ENCODE measurements around the gene FIGNL1. TPM values are rescaled to one million over a fixed set of nuclear protein-coding genes. Genes with fewer than 3 reads are reported as not detected.
A peak's percentile ranks its signal among the peaks of the same experiment; 100 is the strongest.

The FIGNL1 gene
- polyA plus RNA-seq, 6 donors from 2014 or later: 4.8 to 26.2 (median 18.2) TPM

DNA sequence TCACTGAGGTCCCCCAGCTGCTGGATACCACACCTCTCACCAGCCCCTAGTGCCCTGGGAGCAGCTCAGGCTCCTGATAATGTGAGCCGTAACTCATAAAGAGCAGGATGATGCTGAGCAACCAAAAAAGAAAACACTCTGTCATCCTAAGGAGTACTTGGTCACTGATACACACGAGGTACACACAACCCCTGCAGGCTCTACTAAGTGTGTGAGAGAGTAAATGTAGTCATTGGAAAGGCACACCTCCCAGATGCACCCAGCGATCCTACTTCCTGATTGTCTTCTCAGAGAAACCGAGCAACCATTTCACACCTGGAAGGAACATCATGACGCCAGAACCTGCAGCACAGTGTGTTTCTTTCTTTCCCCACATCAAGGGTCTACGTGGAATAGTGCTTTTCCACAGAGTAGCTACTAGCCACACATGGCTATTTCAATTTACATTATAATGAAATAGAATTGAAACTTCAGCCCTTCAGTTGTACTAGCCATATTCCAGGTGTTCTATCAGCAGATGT, 34.2 kb downstream of the FIGNL1 start:
- Mint-ChIP-seq H3K36me3 (no peaks in the 10 kb centered on the region), H3K9me3 (no peaks in the 10 kb centered on the region), H3K27ac (peak overlapping the region in 5 of 6 donors; percentile 47 to 97 (median 88)), H3K27me3 (no peaks in the 10 kb centered on the region), H3K4me1 (peaks cover 62 to 72% (median 71%) of the 10 kb centered on the region in 3 donors), H3K4me3 (peak overlapping the region in 6 of 8 donors; percentile 56 to 89 (median 82))
- ATAC-seq (ENCODE audit: low read depth in 2 of 2) (no peak), DNase-seq (no peak)

DNA sequence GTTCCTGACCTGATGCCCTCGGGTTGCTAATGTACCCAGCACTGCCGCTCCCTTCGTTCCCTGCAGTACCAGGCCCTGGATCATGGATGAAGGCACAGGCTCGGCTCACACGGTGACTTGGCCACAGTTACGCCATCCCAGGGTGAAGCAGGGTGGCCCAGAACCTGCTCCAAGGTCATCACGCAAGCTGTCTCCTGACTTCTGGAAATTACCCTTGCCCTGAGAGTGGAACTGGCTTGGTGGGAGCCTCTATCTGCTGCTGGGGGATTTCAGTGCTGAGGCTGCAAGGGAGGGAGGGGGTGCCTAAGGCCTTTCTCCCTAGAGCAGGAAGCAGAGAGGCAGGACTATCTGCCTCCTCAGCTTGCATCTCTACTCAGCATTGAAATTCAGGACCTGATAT, 36.6 kb downstream of the FIGNL1 start:
- Mint-ChIP-seq H3K4me3 (peak overlapping the region in 6 of 8 donors; percentile 37 to 89 (median 76)), H3K27me3 (no peaks in the 10 kb centered on the region), H3K36me3 (no peaks in the 10 kb centered on the region), H3K27ac (peak overlapping the region; percentile 64 to 98 (median 84)), H3K4me1 (peaks cover 85 to 95% (median 94%) of the 10 kb centered on the region in 3 donors), H3K9me3 (no peaks in the 10 kb centered on the region)
- ATAC-seq (ENCODE audit: low read depth in 2 of 2) (no peak), DNase-seq (no peak)

DNA sequence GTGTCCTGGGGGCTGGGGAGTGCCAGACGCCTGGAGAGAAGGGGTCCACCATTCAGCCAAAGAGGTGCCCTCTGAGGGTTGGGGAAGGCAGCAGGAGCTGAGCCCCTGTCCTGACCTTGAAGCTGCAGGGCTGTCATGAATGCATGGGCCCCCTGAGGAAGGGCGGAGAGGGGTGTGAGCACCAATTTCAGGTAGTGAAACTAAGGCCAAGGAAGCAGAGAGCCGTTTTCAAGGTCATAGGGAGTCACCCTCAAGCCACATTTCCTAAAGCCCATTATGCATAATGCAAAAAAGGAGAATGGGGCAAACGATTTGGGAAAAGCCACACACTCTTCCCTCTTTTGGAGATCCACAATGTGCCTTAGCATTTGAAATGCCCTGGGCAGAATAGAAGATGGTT, 37.2 kb downstream of the FIGNL1 start:
- H3K36me3 Mint-ChIP-seq: no peaks in the 10 kb centered on the region
- ATAC-seq (ENCODE audit: low read depth in 2 of 2) (peak; percentile 11 to 25), DNase-seq (peak; percentile 63)
- no peaks in the 10 kb centered on the region for H3K9me3 Mint-ChIP-seq
- H3K27me3 Mint-ChIP-seq: no peaks in the 10 kb centered on the region
- H3K4me3 Mint-ChIP-seq: peak overlapping the region; percentile 16 to 90 (median 76)
- peaks cover 88 to 98% (median 96%) of the 10 kb centered on the region in 3 donors for H3K4me1 Mint-ChIP-seq
- H3K27ac Mint-ChIP-seq: peak overlapping the region; percentile 88 to 98 (median 98)

DNA sequence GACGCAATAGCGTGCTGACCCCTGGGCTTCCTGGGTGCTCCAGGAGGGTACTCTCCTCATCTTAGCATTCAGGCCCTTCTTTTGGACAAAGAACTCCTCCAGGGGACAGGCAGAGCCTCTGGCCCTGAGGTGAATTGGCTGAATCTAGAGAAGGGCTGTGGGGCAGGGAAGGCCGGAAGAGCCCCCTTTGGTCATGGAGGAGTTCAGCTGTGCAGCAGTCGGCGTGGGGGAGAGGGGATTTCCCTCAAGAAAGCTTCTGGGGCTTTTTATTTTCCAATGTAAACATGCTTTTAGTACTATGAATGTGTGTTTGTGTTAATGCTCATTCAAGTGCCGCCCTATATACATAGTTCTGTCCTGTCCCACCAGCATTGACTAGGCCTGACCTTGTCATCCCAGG, 38.8 kb downstream of the FIGNL1 start:
- no peaks in the 10 kb centered on the region for H3K36me3 Mint-ChIP-seq
- no peaks in the 10 kb centered on the region for H3K9me3 Mint-ChIP-seq
- ATAC-seq (ENCODE audit: low read depth in 2 of 2) (peak; percentile 29 to 33), DNase-seq (peak; percentile 44)
- H3K27me3 Mint-ChIP-seq: no peaks in the 10 kb centered on the region
- H3K4me1 Mint-ChIP-seq: peaks cover 92 to 98% (median 96%) of the 10 kb centered on the region in 3 donors
- H3K27ac Mint-ChIP-seq: peak overlapping the region; percentile 94 to 99 (median 98)
- H3K4me3 Mint-ChIP-seq: peak overlapping the region; percentile 57 to 90 (median 76)

DNA sequence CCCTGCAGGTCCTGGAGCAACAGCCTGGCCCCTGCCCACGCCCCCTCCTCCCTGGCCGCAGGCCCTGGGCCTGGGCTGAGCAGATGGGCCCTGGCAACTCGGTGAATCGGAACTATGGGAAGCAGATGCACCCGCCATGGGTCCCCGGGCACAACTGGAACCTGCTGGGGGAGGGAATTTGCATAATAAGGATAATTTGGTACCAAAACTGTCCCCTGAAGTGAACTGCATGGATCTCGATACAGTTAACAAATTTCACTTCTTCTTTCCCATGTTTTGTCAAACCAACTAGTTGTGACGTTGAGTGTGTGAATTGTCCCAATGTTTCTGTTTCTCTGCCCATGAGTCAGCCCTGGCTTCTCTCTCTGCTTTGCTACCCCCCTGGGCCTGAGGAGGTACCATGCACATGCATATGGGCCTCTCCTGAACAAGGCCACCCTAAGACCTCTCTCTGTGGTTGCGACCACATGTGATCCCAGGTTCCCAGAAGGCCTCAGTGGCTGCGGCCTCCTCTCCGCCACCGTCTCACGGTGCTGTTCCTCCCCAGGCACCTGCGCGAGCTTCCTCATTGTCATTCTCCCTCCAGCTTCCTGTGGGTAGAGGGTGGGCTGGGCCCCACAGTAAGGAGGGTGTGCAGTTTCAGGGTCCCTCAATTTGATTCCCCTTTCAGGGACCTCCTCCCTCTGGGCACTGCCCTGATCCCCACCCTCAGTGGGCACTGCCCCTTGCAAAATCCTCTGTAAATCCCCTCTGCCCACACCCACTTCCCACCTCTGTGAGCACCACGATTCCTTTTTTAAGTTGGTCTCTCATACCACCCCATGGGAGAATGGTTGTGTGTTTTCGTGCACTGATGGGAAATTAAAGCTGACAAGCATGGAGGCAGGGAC, 40.0 kb downstream of the FIGNL1 start:
- Mint-ChIP-seq H3K9me3 (no peaks in the 10 kb centered on the region), H3K4me1 (peaks cover 90 to 98% (median 97%) of the 10 kb centered on the region in 3 donors), H3K27me3 (no peaks in the 10 kb centered on the region), H3K27ac (peak overlapping the region; percentile 94 to 99 (median 98)), H3K36me3 (no peaks in the 10 kb centered on the region), H3K4me3 (peak overlapping the region; percentile 62 to 90 (median 81))
- DNase-seq: peak; percentile 76
- ATAC-seq (ENCODE audit: low read depth in 2 of 2): peak; percentile 68

DNA sequence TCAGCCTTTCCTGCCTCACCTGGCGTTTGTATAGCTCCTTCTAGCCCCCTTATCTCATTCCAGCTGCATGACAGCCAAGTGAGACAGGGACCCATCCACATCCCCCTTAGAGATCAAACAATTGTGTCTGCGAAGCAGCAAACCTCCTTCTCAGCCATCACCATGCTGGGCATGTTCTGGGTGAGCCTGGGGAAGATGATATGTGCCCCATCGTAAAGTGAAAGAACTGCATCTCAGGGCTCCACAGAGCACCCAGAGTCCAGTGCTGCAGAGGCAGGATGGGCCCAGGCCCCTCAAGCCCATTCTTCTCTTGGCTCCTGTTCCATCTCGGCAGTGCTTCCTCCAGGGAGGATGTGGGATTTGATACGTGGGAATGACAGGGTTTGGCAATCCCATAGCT, 43.2 kb downstream of the FIGNL1 start:
- no peaks in the 10 kb centered on the region for H3K27me3 Mint-ChIP-seq
- no peak for DNase-seq
- peak overlapping the region in 7 of 8 donors; percentile 16 to 90 (median 68) for H3K4me3 Mint-ChIP-seq
- H3K36me3 Mint-ChIP-seq: peaks cover 15 to 17% of the 10 kb centered on the region in 2 donors
- H3K9me3 Mint-ChIP-seq: no peaks in the 10 kb centered on the region
- H3K4me1 Mint-ChIP-seq: peaks cover 88 to 100% (median 91%) of the 10 kb centered on the region in 3 donors
- ATAC-seq (ENCODE audit: low read depth in 2 of 2): no peak
- H3K27ac Mint-ChIP-seq: peak overlapping the region; percentile 69 to 98 (median 96)

DNA sequence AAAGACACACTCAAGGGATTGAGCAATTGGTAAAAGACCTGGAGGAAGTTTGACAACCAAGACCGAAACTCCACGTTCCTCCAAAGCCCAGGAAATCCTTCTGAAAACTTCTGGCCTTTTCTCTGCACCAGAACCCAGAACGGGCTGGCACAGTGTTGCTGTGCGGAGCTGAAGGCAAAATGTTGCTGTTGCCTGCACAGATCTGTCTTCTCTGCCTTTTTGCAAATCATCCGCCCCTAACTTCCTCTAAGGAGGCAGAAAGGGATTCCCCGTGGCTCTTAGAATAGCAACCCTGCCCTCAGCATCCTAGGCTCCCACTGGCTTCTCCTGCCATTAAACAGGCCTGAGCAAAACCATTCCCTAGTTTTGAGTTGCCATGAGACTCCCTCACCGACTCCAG, 44.9 kb downstream of the FIGNL1 start:
- Mint-ChIP-seq H3K4me1 (peaks cover 80 to 97% (median 84%) of the 10 kb centered on the region in 3 donors), H3K27ac (peak overlapping the region; percentile 92 to 98 (median 95)), H3K36me3 (peaks cover 30 to 32% of the 10 kb centered on the region in 2 donors), H3K9me3 (no peaks in the 10 kb centered on the region), H3K4me3 (peak overlapping the region; percentile 60 to 90 (median 74)), H3K27me3 (no peaks in the 10 kb centered on the region)
- DNase-seq: no peak
- peak; percentile 37 to 41 for ATAC-seq (ENCODE audit: low read depth in 2 of 2)

DNA sequence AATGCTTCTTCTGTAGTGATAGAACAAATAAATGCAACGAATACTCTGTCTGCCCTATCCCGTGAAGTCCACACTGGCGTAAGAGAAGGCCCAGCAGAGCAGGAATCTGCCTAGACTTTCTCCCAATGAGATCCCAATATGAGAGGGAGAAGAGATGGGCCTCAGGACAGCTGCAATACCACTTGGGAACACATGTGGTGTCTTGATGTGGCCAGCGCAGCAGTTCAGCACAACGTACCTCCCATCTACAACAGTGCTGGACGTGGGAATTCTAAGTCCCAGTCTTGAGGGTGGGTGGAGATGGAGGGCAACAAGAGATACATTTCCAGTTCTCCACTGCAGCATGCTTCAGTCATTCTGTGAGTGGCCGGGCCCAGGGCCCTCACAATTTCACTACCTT, 45.8 kb downstream of the FIGNL1 start:
- DNase-seq: no peak
- no peak for ATAC-seq (ENCODE audit: low read depth in 2 of 2)
- no peaks in the 10 kb centered on the region for H3K27me3 Mint-ChIP-seq
- H3K4me1 Mint-ChIP-seq: peaks cover 75 to 91% (median 76%) of the 10 kb centered on the region in 3 donors
- no peaks in the 10 kb centered on the region for H3K9me3 Mint-ChIP-seq
- H3K4me3 Mint-ChIP-seq: peak overlapping the region in 6 of 8 donors; percentile 16 to 90 (median 58)
- H3K27ac Mint-ChIP-seq: peak overlapping the region in 5 of 6 donors; percentile 73 to 98 (median 96)
- peaks cover 32 to 35% of the 10 kb centered on the region in 2 donors for H3K36me3 Mint-ChIP-seq

DNA sequence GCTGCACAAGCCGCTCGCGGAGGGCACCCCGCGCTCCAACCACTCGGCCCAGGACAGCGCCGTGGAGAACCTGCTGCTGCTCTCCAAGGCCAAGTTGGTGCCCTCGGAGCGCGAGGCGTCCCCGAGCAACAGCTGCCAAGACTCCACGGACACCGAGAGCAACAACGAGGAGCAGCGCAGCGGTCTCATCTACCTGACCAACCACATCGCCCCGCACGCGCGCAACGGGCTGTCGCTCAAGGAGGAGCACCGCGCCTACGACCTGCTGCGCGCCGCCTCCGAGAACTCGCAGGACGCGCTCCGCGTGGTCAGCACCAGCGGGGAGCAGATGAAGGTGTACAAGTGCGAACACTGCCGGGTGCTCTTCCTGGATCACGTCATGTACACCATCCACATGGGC, 50.0 kb downstream of the FIGNL1 start:
- Mint-ChIP-seq H3K27ac (peak overlapping the region in 4 of 6 donors; percentile 12 to 94 (median 62)), H3K9me3 (peaks cover 0 to 10% (median 5%) of the 10 kb centered on the region in 7 donors), H3K36me3 (peaks cover 59 to 62% of the 10 kb centered on the region in 2 donors), H3K4me1 (peaks cover 63 to 83% (median 65%) of the 10 kb centered on the region in 3 donors), H3K4me3 (no peak overlapping the region), H3K27me3 (no peaks in the 10 kb centered on the region)
- DNase-seq (no peak), ATAC-seq (ENCODE audit: low read depth in 2 of 2) (no peak)

DNA sequence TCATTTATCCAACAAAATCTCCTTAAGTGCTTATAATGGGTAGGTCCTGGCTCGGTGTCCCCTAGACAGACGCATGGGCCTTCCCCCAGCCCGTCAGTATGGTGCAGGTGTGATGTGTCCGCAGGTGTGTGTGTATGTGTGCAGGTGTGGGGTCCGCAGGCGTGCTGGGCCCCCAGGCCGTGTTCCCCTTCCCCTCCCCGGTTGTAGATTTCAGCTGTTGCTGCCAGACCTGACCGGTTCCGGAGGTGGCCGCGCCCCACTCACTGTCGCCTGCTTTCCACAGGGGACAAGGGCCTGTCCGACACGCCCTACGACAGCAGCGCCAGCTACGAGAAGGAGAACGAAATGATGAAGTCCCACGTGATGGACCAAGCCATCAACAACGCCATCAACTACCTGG, 50.5 kb downstream of the FIGNL1 start:
- H3K36me3 Mint-ChIP-seq: peaks cover 59 to 62% of the 10 kb centered on the region in 2 donors

DNA sequence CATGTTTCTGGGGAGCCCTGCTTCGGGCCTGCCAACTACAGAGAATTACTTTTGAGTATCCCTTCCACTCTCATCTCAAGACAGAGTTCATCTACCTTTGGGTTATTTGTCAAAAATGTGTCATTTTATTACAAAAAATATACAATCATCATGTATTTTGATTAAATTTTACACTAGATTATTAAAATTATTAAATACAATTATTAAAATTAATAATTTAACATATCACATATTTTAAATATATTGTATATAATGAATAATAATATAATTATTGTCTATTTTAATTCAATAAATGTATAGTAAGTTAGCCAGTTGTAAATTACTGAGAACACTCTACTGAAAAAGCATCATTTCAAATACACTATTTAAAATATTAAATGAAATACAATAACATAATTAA, 50.9 kb downstream of the FIGNL1 start:
- Mint-ChIP-seq H3K27me3 (no peaks in the 10 kb centered on the region), H3K27ac (peak overlapping the region; percentile 24 to 97 (median 90)), H3K4me1 (peaks cover 57 to 79% (median 63%) of the 10 kb centered on the region in 3 donors), H3K36me3 (peaks cover 57 to 63% of the 10 kb centered on the region in 2 donors), H3K9me3 (peaks cover 0 to 10% (median 5%) of the 10 kb centered on the region in 7 donors), H3K4me3 (no peak overlapping the region)
- no peak for DNase-seq
- ATAC-seq (ENCODE audit: low read depth in 2 of 2): no peak

More for the DNA sequence above, 50.5 kb downstream of the FIGNL1 start:
- ATAC-seq (ENCODE audit: low read depth in 2 of 2): no peak
- Mint-ChIP-seq H3K4me1 (peaks cover 60 to 79% (median 63%) of the 10 kb centered on the region in 3 donors), H3K4me3 (peak overlapping the region in 1 of 8 donors; percentile 49), H3K27me3 (no peaks in the 10 kb centered on the region), H3K27ac (peak overlapping the region in 4 of 6 donors; percentile 74 to 94 (median 90)), H3K9me3 (peaks cover 0 to 10% (median 5%) of the 10 kb centered on the region in 7 donors)
- DNase-seq: no peak

DNA sequence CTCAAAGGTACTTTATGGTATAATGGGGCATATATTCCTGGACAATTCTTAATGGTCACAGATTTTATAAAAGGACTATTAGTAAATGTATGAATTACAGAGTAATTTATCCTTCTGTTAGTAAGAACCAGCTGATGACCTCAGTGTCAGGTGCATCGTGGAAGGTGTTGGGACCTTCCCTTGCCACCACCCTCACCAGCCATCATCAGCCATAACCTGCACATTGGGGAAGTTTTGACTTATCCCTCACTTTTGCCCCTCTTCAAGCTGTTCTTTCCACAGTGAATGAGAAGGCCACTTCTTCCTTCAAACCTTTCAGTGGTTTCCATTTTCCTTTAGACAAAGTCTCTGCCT, 52.2 kb downstream of the FIGNL1 start:
- DNase-seq (no peak), ATAC-seq (ENCODE audit: low read depth in 2 of 2) (no peak)
- Mint-ChIP-seq H3K27ac (peak overlapping the region; percentile 85 to 97 (median 95)), H3K4me1 (peaks cover 58 to 79% (median 63%) of the 10 kb centered on the region in 3 donors), H3K27me3 (no peaks in the 10 kb centered on the region), H3K36me3 (peaks cover 63 to 70% of the 10 kb centered on the region in 2 donors), H3K4me3 (peak overlapping the region in 7 of 8 donors; percentile 25 to 81 (median 71)), H3K9me3 (peaks cover 0 to 10% (median 5%) of the 10 kb centered on the region in 7 donors)

DNA sequence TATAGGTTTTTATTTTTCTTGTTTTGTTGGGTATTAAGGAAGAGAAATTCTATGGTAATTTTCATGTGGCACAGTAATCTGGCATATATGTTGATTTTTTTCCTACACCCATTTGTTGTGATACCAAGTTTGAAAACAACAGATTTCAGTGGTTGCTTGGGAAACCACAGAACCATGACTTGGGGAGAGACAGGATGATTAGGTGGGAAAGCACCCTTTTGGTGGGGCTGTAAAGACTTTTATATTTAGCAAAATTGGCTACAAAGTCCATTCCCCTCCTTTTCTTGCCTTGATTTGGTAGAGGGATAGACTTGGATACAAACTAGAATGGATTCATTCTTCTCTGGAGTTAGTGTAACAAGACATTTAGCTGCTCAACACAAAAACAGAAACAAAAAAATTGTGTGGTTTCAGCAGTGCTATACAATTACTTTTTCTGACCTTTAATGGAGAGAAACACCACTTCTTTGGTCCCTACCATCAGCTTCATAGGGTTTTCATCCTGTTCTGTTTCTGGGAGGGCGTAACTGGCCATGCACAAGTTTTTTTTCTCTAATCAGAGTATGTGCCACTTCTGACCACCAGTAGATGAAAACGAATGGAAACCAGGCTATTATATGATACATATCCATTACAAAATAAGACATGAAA, 52.7 kb downstream of the FIGNL1 start:
- no peak for DNase-seq
- Mint-ChIP-seq H3K27ac (peak overlapping the region; percentile 85 to 97 (median 95)), H3K4me1 (peaks cover 59 to 79% (median 68%) of the 10 kb centered on the region in 3 donors), H3K9me3 (peaks cover 0 to 10% (median 5%) of the 10 kb centered on the region in 7 donors), H3K4me3 (peak overlapping the region in 7 of 8 donors; percentile 71 to 81 (median 73)), H3K27me3 (no peaks in the 10 kb centered on the region), H3K36me3 (peaks cover 63 to 70% of the 10 kb centered on the region in 2 donors)
- ATAC-seq (ENCODE audit: low read depth in 2 of 2): peak; percentile 50 to 54

All from naive B cell (primary cell).